Articular chondrocyte of knee joint (primary cell): ENCODE measurements around the gene BRIX1. TPM values are rescaled to one million over a fixed set of nuclear protein-coding genes. Genes with fewer than 3 reads are reported as not detected.

Source experiments
- total RNA-seq: library from RNA; depleted of rRNA; stranded (reverse); fragments of >200 nt; gene quantifications from 2 replicates; pipeline ENCODE4 v1.2.3, GENCODE V29; 2012

The BRIX1 gene
- 58.3 and 106 TPM in 2 replicates for total RNA-seq

GRCh38 chr5:34915139-34915855 lies at the start of gene BRIX1, which contains the start of gene RAD1:
Gene BRIX1 (plus strand): TSS chr5:34915711. CDS start chr5:34915739, 28 bp downstream.
Gene RAD1 (minus strand): TSS chr5:34915504. CDS start chr5:34914892, 612 bp downstream.

DNA sequence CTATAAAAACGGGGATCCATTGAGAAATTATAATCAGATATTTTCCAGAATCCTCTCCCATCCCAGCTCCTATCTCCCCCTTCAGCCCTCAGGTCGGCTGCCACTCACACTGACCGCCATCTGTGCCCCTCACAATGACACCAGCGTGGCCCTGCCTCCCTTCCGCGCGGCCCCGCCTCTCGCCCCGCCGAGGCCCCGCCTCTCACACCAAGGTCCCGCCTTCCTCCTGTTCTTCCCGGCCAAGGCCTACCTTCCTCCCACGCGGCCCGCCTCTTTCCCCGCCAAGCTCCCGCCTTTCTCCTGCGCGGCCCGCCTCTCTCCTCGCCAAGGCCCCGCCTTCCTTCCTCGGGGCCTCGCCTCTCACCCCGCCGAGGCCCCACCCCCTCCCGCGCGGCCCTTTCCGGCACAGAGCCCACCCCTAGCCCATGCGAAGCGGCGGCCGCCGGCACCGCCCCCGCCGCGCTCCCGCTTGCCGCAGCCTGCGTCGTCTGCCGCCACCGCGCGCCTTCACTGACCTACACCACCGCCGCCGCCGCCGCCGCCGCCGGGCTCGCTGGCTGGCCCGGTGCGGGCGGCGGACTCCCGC lies 13.7 kb downstream of the BRIX1 start, which contains the start of gene DNAJC21:
Gene DNAJC21, plus strand, starts transcription at position 426 of the 586 bp plus-strand sequence. CDS start 261 bp downstream, outside the sequence.

Other genes starting within 250 kb of the BRIX1 start
- 0.78 and 1.4 TPM in 2 replicates for gene TTC23L, start 76.5 kb upstream of the BRIX1 start, total RNA-seq
- 55.3 and 67.8 TPM in 2 replicates for gene RAD1, start 207 bp upstream of the BRIX1 start, total RNA-seq
- 35.1 and 43.6 TPM in 2 replicates for gene DNAJC21, start 13.8 kb downstream of the BRIX1 start, total RNA-seq
- not detected in 2 replicates for gene AGXT2, start 132.2 kb downstream of the BRIX1 start, total RNA-seq